Activated CD4-positive, alpha-beta T cell treated with anti-CD3 and anti-CD28 coated beads for 36 hours (primary cell): ENCODE results near the gene ANKRD1. TPM values are rescaled to one million over a fixed set of nuclear protein-coding genes. Genes with fewer than 3 reads are reported as not detected.
"Not testable (repeated sequence)": the region's sequence is repeated elsewhere in the genome, so short reads cannot be mapped to it uniquely, and the experiment has no call there.

Experiments used
- ATAC-seq: fragments of 200-7000 bp; cut with Tn5 transposase; one replicate; pipeline ENCODE4 v1.10.0; 2021; ENCODE audit warnings: mild to moderate bottlenecking, moderate library complexity
- CTCF ChIA-PET: fragments of 350-600 bp; sonication (Branson Sonifier 250); formaldehyde crosslinking; loops from one replicate; lab custom pipeline; 2021; ENCODE audit warnings: antibody characterized with exemption; lab: Charles Lee
- POLR2A ChIA-PET: fragments of 350-600 bp; sonication (Branson Sonifier 250); formaldehyde crosslinking; loops from one replicate; lab custom pipeline; 2021; ENCODE audit warnings: antibody characterized with exemption, inconsistent platforms; lab: Charles Lee
- DNase-seq: peaks from one replicate; pipeline ENCODE4 v3.0.0-alpha.2; 2020
- H3K27ac Mint-ChIP-seq: one replicate; pipeline ENCODE4 v1.8.0; 2021; ENCODE audit warnings: mixed read lengths
- H3K27me3 Mint-ChIP-seq: one replicate; pipeline ENCODE4 v1.8.0; 2021; ENCODE audit warnings: mixed read lengths
- H3K36me3 Mint-ChIP-seq: one replicate; pipeline ENCODE4 v1.8.0; 2021; ENCODE audit warnings: low read depth, mixed read lengths
- H3K4me1 Mint-ChIP-seq: one replicate; pipeline ENCODE4 v1.8.0; 2021; ENCODE audit warnings: mixed read lengths
- H3K4me3 Mint-ChIP-seq: one replicate; pipeline ENCODE4 v1.8.0; 2021; ENCODE audit warnings: mild to moderate bottlenecking, moderate library complexity, mixed read lengths
- H3K9me3 Mint-ChIP-seq: one replicate; pipeline ENCODE4 v1.8.0; 2021; ENCODE audit warnings: low read depth, mixed read lengths
- intact Hi-C, 2 experiments: fragments of 100-400 bp; cut with DNase I in 1 of 2; cut with micrococcal nuclease in 1 of 2; formaldehyde crosslinking; loops; one replicate each; pipeline versions ENCODE4 v1.14.2 to v1.15.1; 2022 to 2024; cut with DNase I, micrococcal nuclease
- total RNA-seq, 2 experiments: library from RNA; stranded (reverse); gene quantifications; one replicate each; pipeline ENCODE4 v1.2.3, GENCODE V29; 2021

Gene ANKRD1
- total RNA-seq, 2 experiments from 2014 or later: not detected

DNA sequence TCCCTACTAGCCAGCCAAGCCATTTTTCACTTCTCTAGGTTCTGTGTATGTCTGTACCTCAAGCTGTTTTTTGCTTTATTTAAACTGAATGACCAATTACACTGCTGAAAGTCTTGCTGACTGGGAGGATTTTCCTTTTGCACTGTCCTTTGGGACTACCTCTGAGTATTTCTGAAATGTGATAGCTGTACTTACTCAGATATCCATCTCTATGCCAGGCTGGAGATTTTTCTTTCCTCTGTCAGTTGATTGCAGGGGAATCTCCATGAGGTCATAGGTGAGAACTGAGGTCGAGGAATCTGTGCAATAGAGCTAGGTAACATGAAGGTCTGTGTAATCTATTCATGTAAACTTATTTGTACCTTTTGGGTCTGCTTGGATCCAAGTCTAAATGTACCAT, 38.9 kb upstream of the ANKRD1 start:
- DNase-seq (no peak), ATAC-seq (no peak)
- intact Hi-C loops: no loop called here
- ChIA-PET CTCF (interaction anchor here (0.8 to 1.5 kb wide), 2 partner anchors 46 to 71 kb away, joined by 3 to 4 read pairs; no protein-coding TSS in a partner anchor), POLR2A (interaction anchor here (0.6 kb wide), 1 partner anchor 78 kb away, joined by 3 read pairs; no protein-coding TSS in a partner anchor)
- no peak overlapping the region for H3K4me3 Mint-ChIP-seq
- H3K4me1 Mint-ChIP-seq: no peaks in the 10 kb centered on the region
- H3K36me3 Mint-ChIP-seq: no peaks in the 10 kb centered on the region
- no peak overlapping the region for H3K27ac Mint-ChIP-seq
- H3K27me3 Mint-ChIP-seq: no peaks in the 10 kb centered on the region
- H3K9me3 Mint-ChIP-seq: no peaks in the 10 kb centered on the region

DNA sequence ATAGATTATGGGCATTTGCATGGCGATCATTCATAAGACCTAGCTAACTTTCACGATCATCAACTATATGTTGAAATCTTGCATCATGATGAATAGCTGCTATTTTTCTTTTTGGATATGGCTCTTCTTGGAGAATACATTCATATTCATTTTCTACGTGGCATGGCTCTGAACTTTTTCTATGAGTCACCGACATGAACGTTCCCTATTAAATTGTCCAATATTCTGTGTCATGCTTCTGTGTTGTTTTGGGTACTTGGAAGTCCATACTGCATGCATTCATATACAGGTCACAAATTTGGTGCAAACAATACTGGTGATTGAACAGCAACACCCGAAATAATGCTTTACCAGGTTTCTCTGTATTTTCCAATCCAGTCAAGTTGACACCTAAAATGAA, 37.9 kb upstream of the ANKRD1 start:
- CTCF ChIA-PET: interaction anchor here (0.5 kb wide), 1 partner anchor 79 kb away, joined by 3 read pairs; no protein-coding TSS in a partner anchor
- POLR2A ChIA-PET: interaction anchor here (0.5 kb wide), 1 partner anchor 204 kb away, joined by 3 read pairs; no protein-coding TSS in a partner anchor
- Mint-ChIP-seq H3K27ac (no peak overlapping the region), H3K27me3 (peaks cover 2% of the 10 kb centered on the region), H3K4me3 (no peak overlapping the region), H3K4me1 (no peaks in the 10 kb centered on the region), H3K36me3 (no peaks in the 10 kb centered on the region), H3K9me3 (no peaks in the 10 kb centered on the region)
- DNase-seq (no peak), ATAC-seq (no peak)
- intact Hi-C loops: no loop called here

DNA sequence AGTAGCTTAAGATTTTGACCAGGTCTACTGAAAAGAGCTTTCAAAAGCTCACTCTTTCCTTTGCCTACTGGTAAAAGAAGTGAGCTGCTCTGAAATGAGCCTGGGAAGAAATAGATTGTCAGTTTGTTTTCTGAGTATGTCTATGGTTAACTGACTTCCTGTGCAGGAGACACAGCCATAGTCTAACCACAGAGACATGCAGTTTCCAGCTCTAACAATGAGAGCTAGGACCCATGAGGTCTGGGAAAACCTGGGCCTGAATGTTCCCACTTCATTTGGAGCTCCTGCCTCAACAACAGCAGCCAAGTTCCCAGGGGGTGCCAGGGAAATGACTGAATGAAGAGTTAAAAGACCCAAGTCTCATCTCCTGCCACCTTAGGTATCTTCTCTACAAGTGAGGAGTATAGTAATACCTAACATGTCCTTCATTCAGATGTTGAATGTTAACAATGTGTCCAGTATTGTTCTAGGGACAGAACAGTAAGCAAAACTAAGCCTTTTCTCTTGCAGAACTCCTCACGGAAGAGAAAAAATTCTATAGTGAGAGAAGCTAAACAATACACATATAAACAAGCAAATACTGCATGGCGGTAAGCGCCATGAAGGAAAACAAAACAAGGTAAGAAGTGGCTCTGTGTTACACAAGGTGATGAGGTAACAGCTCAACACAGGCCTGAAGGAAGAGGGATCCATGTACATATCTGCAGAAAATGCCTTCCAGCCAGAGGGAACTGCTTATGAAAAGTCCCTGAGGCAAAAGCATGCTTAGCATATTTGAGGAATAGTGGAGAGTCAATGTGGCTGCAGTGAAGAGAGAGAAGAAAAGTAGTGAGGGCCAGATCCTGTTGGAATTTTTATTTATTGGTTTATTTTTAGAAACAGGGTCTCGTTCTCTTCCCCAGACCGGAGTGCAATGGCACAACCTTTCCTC, 26.4 kb upstream of the ANKRD1 start:
- no peak overlapping the region for H3K4me3 Mint-ChIP-seq
- POLR2A ChIA-PET: interaction anchor here (0.6 kb wide), 1 partner anchor 142 kb away, joined by 4 read pairs; no protein-coding TSS in a partner anchor
- CTCF ChIA-PET: interaction anchor here (0.6 to 1.8 kb wide), 3 partner anchors 36 to 196 kb away, joined by 3 to 4 read pairs (median 3); no protein-coding TSS in a partner anchor

DNA sequence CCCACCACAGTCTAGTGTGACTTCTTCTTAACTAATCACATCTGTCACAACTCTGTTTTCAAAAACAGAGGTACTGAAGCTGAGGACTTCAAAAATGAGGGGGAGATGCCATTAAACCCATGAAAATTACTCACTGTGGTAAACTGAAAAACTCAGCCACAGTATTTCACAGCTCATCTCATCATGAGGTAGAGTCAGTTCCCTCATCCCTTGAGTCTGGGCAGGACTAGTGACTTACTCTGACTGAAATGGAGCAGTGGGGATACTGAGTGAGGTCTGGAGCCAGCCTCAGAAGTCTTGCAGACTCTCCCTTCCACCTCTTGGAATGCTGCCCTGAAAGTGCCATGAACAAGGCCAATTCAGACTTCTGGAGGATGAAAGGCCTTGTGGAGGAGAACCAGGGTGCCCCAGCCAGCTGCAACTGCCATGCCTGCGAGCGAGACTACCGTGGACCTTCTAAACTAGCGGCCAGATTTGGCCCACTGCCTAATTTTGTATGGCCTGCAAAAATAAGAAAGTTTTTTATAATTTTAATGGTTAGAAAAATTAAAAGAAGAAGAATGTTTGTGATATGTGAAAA, 24.7 kb upstream of the ANKRD1 start:
- no peaks in the 10 kb centered on the region for H3K9me3 Mint-ChIP-seq
- no peak overlapping the region for H3K27ac Mint-ChIP-seq
- ATAC-seq (peak; percentile 50), DNase-seq (no peak)
- intact Hi-C loops: no loop called here
- H3K4me3 Mint-ChIP-seq: no peak overlapping the region
- ChIA-PET CTCF (interaction anchor here (1.0 kb wide), 1 partner anchor 60 kb away, joined by 4 read pairs; no protein-coding TSS in a partner anchor), POLR2A (no interaction called here)
- peaks cover 9% of the 10 kb centered on the region for H3K4me1 Mint-ChIP-seq
- no peaks in the 10 kb centered on the region for H3K27me3 Mint-ChIP-seq
- no peaks in the 10 kb centered on the region for H3K36me3 Mint-ChIP-seq

More for the DNA sequence above, 26.4 kb upstream of the ANKRD1 start:
- H3K36me3 Mint-ChIP-seq: no peaks in the 10 kb centered on the region
- H3K4me1 Mint-ChIP-seq: peaks cover 9% of the 10 kb centered on the region
- intact Hi-C loops: no loop called here
- DNase-seq: peak; percentile 8
- H3K27ac Mint-ChIP-seq: peak overlapping the region; percentile 64
- ATAC-seq: peak; percentile 93
- H3K9me3 Mint-ChIP-seq: no peaks in the 10 kb centered on the region
- no peaks in the 10 kb centered on the region for H3K27me3 Mint-ChIP-seq

DNA sequence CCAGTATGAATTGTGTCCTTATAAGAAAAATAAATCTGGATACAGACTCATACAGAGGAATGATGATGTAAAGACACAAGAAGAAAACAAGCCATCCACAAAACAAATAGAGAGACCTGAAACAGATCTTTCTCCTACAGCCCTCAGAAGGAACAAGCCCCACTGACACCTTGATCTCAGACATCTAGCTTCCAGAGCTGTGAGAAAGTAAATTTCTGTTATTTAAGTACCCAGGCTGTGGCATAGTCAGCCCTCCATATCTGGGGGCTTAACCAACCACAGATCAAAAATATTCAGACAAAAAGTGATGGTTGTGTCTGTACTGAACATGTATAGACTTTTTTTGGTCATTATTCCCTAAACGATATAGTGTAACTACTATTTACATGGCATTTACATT, 23.9 kb upstream of the ANKRD1 start:
- Mint-ChIP-seq H3K36me3 (no peaks in the 10 kb centered on the region), H3K27ac (no peak overlapping the region), H3K9me3 (no peaks in the 10 kb centered on the region), H3K27me3 (no peaks in the 10 kb centered on the region), H3K4me3 (no peak overlapping the region), H3K4me1 (peaks cover 9% of the 10 kb centered on the region)
- intact Hi-C loops: no loop called here
- CTCF ChIA-PET: interaction anchor here (0.6 kb wide), 1 partner anchor 50 kb away, joined by 3 read pairs; no protein-coding TSS in a partner anchor
- no peak for ATAC-seq
- no peak for DNase-seq
- POLR2A ChIA-PET: no interaction called here

DNA sequence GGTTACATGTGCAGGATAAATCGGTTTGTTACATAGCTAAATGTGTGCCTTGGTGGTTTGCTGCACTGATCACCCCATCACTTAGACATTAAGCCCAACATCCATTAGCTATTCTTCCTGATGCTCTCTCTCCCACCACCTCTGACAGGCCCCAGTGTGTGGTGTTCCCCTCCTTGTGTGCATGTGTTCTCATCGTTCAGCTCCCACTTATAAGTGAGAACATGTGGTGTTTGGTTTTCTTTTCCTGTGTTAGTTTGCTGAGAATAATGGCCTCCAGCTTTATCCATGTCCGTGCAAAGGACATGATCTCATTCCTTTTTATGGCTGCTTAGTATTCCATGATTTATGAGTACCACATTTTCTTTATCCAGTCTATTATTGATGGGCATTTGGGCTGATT, 22.1 kb upstream of the ANKRD1 start:
- intact Hi-C loops, H3K27ac Mint-ChIP-seq, DNase-seq, ATAC-seq, H3K4me1 Mint-ChIP-seq, H3K4me3 Mint-ChIP-seq, H3K27me3 Mint-ChIP-seq, H3K36me3 Mint-ChIP-seq, H3K9me3 Mint-ChIP-seq: not testable (repeated sequence)
- POLR2A ChIA-PET: interaction anchor here (0.7 kb wide), 1 partner anchor 616 kb away, joined by 3 read pairs; no protein-coding TSS in a partner anchor
- CTCF ChIA-PET: interaction anchor here (0.9 kb wide), 1 partner anchor 62 kb away, joined by 5 read pairs; no protein-coding TSS in a partner anchor

DNA sequence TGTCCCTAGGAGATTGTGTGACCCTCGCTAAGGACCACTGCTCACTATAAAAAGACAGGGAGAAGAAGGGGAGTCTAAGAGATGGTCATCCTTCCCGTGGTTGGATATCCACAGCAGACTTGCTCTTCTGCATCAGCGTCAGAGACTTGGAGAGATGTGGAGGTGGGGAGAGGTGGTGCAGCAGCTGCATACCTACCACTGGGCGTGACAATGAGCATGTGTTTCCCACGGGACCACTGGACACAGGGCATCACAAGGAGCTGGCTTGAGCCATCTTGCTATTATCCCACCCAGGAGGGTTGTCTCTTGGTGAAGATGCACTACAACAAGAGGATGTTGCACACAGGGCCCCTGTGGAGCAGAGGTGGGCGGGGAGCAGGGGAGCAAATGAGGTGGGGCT, 18.8 kb upstream of the ANKRD1 start:
- intact Hi-C loops: no loop called here
- Mint-ChIP-seq H3K4me3 (no peak overlapping the region), H3K4me1 (no peaks in the 10 kb centered on the region), H3K36me3 (no peaks in the 10 kb centered on the region), H3K27me3 (no peaks in the 10 kb centered on the region), H3K9me3 (no peaks in the 10 kb centered on the region), H3K27ac (no peak overlapping the region)
- ChIA-PET CTCF (interaction anchor here (0.9 kb wide), 1 partner anchor 10 kb away, joined by 3 read pairs; no protein-coding TSS in a partner anchor), POLR2A (no interaction called here)
- DNase-seq (no peak), ATAC-seq (no peak)

DNA sequence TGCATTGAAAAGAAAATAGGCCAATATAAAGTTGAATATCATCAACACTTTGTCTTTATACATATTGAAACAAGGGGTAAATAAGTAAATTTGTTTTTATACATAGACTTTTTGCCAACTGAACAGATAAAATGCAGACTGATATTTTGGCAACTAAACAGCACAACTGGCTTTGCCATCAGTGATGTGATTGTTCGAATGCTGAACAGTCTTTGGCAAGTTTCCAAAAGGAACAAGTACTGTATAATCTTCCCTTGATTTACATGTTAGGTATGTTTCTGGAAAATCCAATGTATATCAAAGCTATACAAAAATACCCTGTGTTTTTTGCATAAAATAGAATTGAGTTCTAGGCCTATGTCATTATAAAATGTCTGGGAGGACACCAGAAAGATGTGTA, 18.2 kb upstream of the ANKRD1 start:
- Mint-ChIP-seq H3K27ac (no peak overlapping the region), H3K36me3 (no peaks in the 10 kb centered on the region), H3K27me3 (no peaks in the 10 kb centered on the region), H3K4me3 (no peak overlapping the region), H3K9me3 (no peaks in the 10 kb centered on the region), H3K4me1 (no peaks in the 10 kb centered on the region)
- intact Hi-C loops: no loop called here
- POLR2A ChIA-PET: no interaction called here
- DNase-seq (no peak), ATAC-seq (no peak)
- CTCF ChIA-PET: interaction anchor here (0.9 to 1.0 kb wide), 2 partner anchors 10 to 40 kb away, joined by 3 read pairs; no protein-coding TSS in a partner anchor

DNA sequence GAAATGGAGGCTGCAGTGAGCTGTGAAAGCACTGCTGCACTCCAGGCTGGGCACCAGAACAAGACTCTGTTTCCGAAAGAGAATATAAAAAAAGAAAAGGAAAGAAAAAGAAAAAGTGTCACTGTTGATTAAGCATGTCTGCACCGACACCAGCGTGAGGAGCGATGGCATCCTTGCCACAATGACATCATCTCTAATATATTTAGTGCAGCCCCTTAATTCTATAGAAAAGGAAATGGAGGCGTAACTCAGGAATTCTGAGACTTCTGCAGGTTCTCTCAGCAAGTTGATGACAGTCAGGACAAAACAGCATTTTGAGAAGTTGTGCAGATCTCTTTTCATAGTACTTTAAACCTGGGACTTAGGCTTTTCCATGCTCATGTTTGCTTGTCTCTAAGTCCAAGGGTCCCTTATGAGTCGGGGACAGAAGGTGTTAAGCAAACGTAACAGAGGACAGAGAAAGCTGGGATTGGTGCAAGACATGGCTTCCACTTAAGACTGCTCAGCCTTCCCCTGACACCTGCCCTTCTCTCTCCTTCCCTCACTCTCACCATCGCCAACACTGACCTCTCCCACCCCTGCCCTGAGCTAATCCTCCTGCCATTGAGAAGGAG, 16.9 kb upstream of the ANKRD1 start:
- ATAC-seq (no peak), DNase-seq (no peak)
- Mint-ChIP-seq H3K9me3 (no peaks in the 10 kb centered on the region), H3K4me3 (no peak overlapping the region), H3K4me1 (no peaks in the 10 kb centered on the region), H3K36me3 (no peaks in the 10 kb centered on the region), H3K27ac (no peak overlapping the region), H3K27me3 (peaks cover 2% of the 10 kb centered on the region)
- CTCF ChIA-PET: interaction anchor here (1.0 kb wide), 1 partner anchor 42 kb away, joined by 3 read pairs; no protein-coding TSS in a partner anchor
- intact Hi-C loops: no loop called here
- POLR2A ChIA-PET: no interaction called here

DNA sequence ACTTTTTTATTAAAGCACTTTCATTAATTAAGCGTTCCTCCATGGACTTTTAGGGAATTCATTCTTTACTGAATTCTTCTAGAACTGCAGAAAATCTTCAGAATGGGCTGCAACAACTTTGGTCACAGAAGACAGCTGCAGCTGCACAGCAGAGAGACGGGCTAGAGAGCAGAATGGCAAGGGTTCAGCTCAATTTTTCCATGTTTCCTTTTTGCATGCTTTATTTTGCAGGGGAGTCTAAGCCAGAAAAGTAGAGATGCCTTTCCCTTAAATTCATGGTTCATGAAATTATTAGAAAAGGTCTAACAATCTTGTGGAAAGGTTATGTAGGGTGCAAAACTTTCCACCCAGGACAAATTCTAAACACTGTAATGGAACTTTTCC, 15.4 kb upstream of the ANKRD1 start:
- POLR2A ChIA-PET: no interaction called here
- ATAC-seq (no peak), DNase-seq (no peak)
- Mint-ChIP-seq H3K27ac (no peak overlapping the region), H3K36me3 (no peaks in the 10 kb centered on the region), H3K4me3 (no peak overlapping the region), H3K4me1 (no peaks in the 10 kb centered on the region), H3K9me3 (no peaks in the 10 kb centered on the region), H3K27me3 (peaks cover 2% of the 10 kb centered on the region)
- CTCF ChIA-PET: interaction anchor here (0.7 to 1.9 kb wide), 3 partner anchors 13 to 284 kb away, joined by 3 to 4 read pairs (median 3); no protein-coding TSS in a partner anchor
- intact Hi-C loops: no loop called here
